ENCODE measurements around the gene TCAF2.
"Not testable (repeated sequence)": the region's sequence is repeated elsewhere in the genome, so short reads cannot be mapped to it uniquely, and the experiment has no call there.

GRCh38 chr7:143598086-143598485 is 22.7 kb upstream of the TCAF2 start:
- TF ChIP-seq POLR2A (IDR thresholded peaks at IDR 0.05): not testable (repeated sequence)
- TF ChIP-seq, protein P1, sequence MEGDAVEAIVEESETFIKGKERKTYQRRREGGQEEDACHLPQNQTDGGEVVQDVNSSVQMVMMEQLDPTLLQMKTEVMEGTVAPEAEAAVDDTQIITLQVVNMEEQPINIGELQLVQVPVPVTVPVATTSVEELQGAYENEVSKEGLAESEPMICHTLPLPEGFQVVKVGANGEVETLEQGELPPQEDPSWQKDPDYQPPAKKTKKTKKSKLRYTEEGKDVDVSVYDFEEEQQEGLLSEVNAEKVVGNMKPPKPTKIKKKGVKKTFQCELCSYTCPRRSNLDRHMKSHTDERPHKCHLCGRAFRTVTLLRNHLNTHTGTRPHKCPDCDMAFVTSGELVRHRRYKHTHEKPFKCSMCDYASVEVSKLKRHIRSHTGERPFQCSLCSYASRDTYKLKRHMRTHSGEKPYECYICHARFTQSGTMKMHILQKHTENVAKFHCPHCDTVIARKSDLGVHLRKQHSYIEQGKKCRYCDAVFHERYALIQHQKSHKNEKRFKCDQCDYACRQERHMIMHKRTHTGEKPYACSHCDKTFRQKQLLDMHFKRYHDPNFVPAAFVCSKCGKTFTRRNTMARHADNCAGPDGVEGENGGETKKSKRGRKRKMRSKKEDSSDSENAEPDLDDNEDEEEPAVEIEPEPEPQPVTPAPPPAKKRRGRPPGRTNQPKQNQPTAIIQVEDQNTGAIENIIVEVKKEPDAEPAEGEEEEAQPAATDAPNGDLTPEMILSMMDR (IDR thresholded peaks at IDR 0.05 in 4 of 5, conservative IDR thresholded peaks at IDR 0.05 in 1 of 5): not testable (repeated sequence)

Data from gastrocnemius medialis (tissue), 4 donors.